Tibial nerve (tissue), 4 donors: ENCODE measurements around the gene MAMDC2. TPM values are rescaled to one million over a fixed set of nuclear protein-coding genes. Genes with fewer than 3 reads are reported as not detected.

Experiments used
- DNase-seq, 2 donors: peaks; one replicate each; pipeline ENCODE4 v3.0.0-alpha.2; 2019; ENCODE audit warnings: low spot score in 2 of 2
- H3K27ac ChIP-seq, 4 donors: fragments of 200-600 bp; sonication (generic) in 3 of 4; one replicate each; pipeline ENCODE4 v1.5.1; 2017 to 2019; ENCODE audit warnings: mild to moderate bottlenecking in 1 of 4
- H3K27me3 ChIP-seq, 2 donors: fragments of 200-600 bp; sonication (generic) in 1 of 2; one replicate each; pipeline versions ENCODE4 v1.5.1 to v1.6.0; 2017 to 2019
- H3K36me3 ChIP-seq, 3 donors: fragments of 200-600 bp; sonication (generic); one replicate each; pipeline ENCODE4 v1.5.1; 2018 to 2019
- H3K4me1 ChIP-seq, 4 donors: fragments of 200-600 bp; sonication (generic) in 3 of 4; one replicate each; pipeline ENCODE4 v1.5.1; 2017 to 2019
- H3K4me3 ChIP-seq, 4 donors: fragments of 200-600 bp; sonication (generic) in 3 of 4; one replicate each; pipeline ENCODE4 v1.5.1; 2017 to 2019; ENCODE audit warnings: mild to moderate bottlenecking in 1 of 4, moderate library complexity in 1 of 4
- H3K9me3 ChIP-seq, 4 donors: fragments of 200-600 bp; sonication (generic) in 3 of 4; one replicate each; pipeline ENCODE4 v1.5.1; 2017 to 2019
- CTCF ChIP-seq, 5 experiments: fragments of 200-600 bp in 3 of 5; fragments of 450-650 bp in 2 of 5; sonication (generic) in 3 of 5; IDR thresholded peaks; one replicate each; pipeline ENCODE4 v1.5.1; 2016 to 2019; ENCODE audit warnings: antibody characterized with exemption in 5 of 5, mild to moderate bottlenecking in 3 of 5, moderate library complexity in 2 of 5
- EP300 ChIP-seq, 2 donors: sonication (generic); formaldehyde crosslinking; IDR thresholded peaks; one replicate each; pipeline ENCODE4 v1.6.1; 2017; ENCODE audit warnings: antibody characterized with exemption in 2 of 2, mild to moderate bottlenecking in 1 of 2
- POLR2A ChIP-seq, 2 donors: fragments of 450-650 bp; IDR thresholded peaks; one replicate each; pipeline ENCODE4 v1.6.1; 2017; ENCODE audit warnings: antibody characterized with exemption in 2 of 2, mild to moderate bottlenecking in 2 of 2, moderate library complexity in 2 of 2
- WGBS, 2 donors: methylation state at CpG; one replicate each; pipeline ENCODE4 v1.1.5; 2018; 5-methylcytosine and 5-hydroxymethylcytosine counted together
- total RNA-seq, 4 donors: library from RNA; depleted of rRNA; stranded (reverse); fragments of >200 nt; gene quantifications; one replicate each; pipeline ENCODE4 v1.1.0, GENCODE V29; 2016

MAMDC2 gene
- total RNA-seq, 4 donors from 2014 or later, result 24.9 to 75.9 (median 60.8) TPM

- no peak overlapping the region for H3K27ac ChIP-seq
- H3K27me3 ChIP-seq, result no peaks in the 10 kb centered on the region
- no peak for DNase-seq
- no peak overlapping the region for H3K4me3 ChIP-seq
- no peaks in the 10 kb centered on the region for H3K9me3 ChIP-seq
- no peaks in the 10 kb centered on the region for H3K36me3 ChIP-seq
- 74 to 89% methylated on average over 5 of the region's 5 CpGs for WGBS, 2 donors
- peaks cover 0 to 18% (median 0%) of the 10 kb centered on the region in 4 donors for H3K4me1 ChIP-seq
- TF ChIP-seq EP300 (IDR thresholded peaks at IDR 0.05), result no peak
- no peak for TF ChIP-seq CTCF (IDR thresholded peaks at IDR 0.05)
- TF ChIP-seq POLR2A (IDR thresholded peaks at IDR 0.05), result no peak
These were observed 23.4 kb upstream of the MAMDC2 start for GRCh38 chr9:70020217-70020616.

GRCh38 chr9:70020991-70021571 lies 22.6 kb upstream of the MAMDC2 start:
- H3K36me3 ChIP-seq, result no peaks in the 10 kb centered on the region
- peak in 1 of 2 donors; percentile 52 for TF ChIP-seq EP300 (IDR thresholded peaks at IDR 0.05)
- TF ChIP-seq CTCF (IDR thresholded peaks at IDR 0.05), result no peak
- H3K27me3 ChIP-seq, result no peaks in the 10 kb centered on the region
- no peak overlapping the region for H3K4me3 ChIP-seq
- peak overlapping the region in 1 of 4 donors; percentile 52 for H3K27ac ChIP-seq
- H3K4me1 ChIP-seq, result peaks cover 0 to 18% (median 0%) of the 10 kb centered on the region in 4 donors
- DNase-seq, result peak in 1 of 2 donors; percentile 67
- WGBS, 2 donors, result 29 to 42% methylated on average over 5 of the region's 5 CpGs
- no peaks in the 10 kb centered on the region for H3K9me3 ChIP-seq

GRCh38 chr9:70028287-70028686 lies 15.4 kb upstream of the MAMDC2 start:
- Histone ChIP-seq H3K36me3 (no peaks in the 10 kb centered on the region), H3K27ac (no peak overlapping the region), H3K27me3 (no peaks in the 10 kb centered on the region), H3K9me3 (no peaks in the 10 kb centered on the region), H3K4me1 (no peaks in the 10 kb centered on the region), H3K4me3 (no peak overlapping the region)
- 80 to 94% methylated on average over 3 to 5 of the region's 5 CpGs for WGBS, 2 donors
- no peak for DNase-seq
- no peak for TF ChIP-seq EP300 (IDR thresholded peaks at IDR 0.05)
- TF ChIP-seq CTCF (IDR thresholded peaks at IDR 0.05), result no peak
- no peak for TF ChIP-seq POLR2A (IDR thresholded peaks at IDR 0.05)

GRCh38 chr9:70030156-70030555 lies 13.5 kb upstream of the MAMDC2 start:
- Histone ChIP-seq H3K36me3 (no peaks in the 10 kb centered on the region), H3K9me3 (no peaks in the 10 kb centered on the region), H3K4me3 (no peak overlapping the region), H3K27me3 (no peaks in the 10 kb centered on the region), H3K4me1 (no peaks in the 10 kb centered on the region), H3K27ac (no peak overlapping the region)
- DNase-seq, result no peak
- WGBS, 2 donors, result 84 to 88% methylated on average over 1 of the region's 1 CpG
- no peak for TF ChIP-seq POLR2A (IDR thresholded peaks at IDR 0.05)
- TF ChIP-seq CTCF (IDR thresholded peaks at IDR 0.05), result no peak
- no peak for TF ChIP-seq EP300 (IDR thresholded peaks at IDR 0.05)

GRCh38 chr9:70031141-70031545 lies 12.5 kb upstream of the MAMDC2 start:
- Histone ChIP-seq H3K27me3 (no peaks in the 10 kb centered on the region), H3K4me3 (no peak overlapping the region), H3K36me3 (no peaks in the 10 kb centered on the region), H3K27ac (peak overlapping the region in 2 of 4 donors; percentile 20 to 50), H3K4me1 (no peaks in the 10 kb centered on the region), H3K9me3 (no peaks in the 10 kb centered on the region)
- TF ChIP-seq POLR2A (IDR thresholded peaks at IDR 0.05) (no peak), CTCF (IDR thresholded peaks at IDR 0.05) (no peak), EP300 (IDR thresholded peaks at IDR 0.05) (no peak)
- 32 to 45% methylated on average over 1 of the region's 1 CpG for WGBS, 2 donors
- DNase-seq, result no peak
